ENCODE measurements around the gene LYZL2. TPM values are rescaled to one million over a fixed set of nuclear protein-coding genes. Genes with fewer than 3 reads are reported as not detected.
"Not testable (repeated sequence)": the region's sequence is repeated elsewhere in the genome, so short reads cannot be mapped to it uniquely, and the experiment has no call there.

The LYZL2 gene
- total RNA-seq, 2 donors from 2014 or later, result 3.3 TPM; not detected in 1

DNA sequence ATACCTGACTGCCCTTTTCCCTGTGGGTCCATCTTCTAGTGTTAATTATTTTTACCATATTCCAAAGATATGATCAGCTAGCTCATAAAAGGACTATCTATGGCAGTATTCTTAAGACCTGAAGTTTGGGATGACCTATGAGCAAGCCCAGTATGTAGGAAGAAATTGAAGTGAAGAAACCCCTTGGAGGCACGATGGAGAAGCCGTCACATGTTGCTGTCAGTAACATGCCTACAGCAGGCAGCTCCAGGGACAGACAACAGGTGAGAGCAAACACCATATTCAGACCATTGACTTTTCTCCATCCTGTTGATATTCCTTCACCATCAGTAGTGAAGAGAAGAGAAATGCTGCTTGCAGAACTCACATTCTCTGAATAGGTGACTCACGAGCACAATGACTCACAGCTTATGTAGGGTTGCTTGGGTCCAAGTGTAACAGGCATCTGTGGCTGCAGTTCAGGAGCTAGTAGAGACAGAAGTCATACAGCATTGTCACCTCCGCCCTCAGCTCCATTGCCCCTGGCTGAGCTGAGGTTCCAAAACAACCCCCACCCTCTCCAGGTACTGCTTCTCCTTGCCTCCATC lies 8.4 kb upstream of the LYZL2 start:
- 87% methylated on average over 4 of the region's 4 CpGs for WGBS
- no peaks in the 10 kb centered on the region for H3K4me1 ChIP-seq (replicated peaks)
- no peak for DNase-seq (ENCODE audit: low spot score)
- intact Hi-C loops (cut with DNase I), result no loop called here
- no peaks in the 10 kb centered on the region for H3K9me3 ChIP-seq
- H3K4me3 ChIP-seq, result no peak overlapping the region
- no peak overlapping the region for H3K27ac ChIP-seq
- no peaks in the 10 kb centered on the region for H3K27me3 ChIP-seq (replicated peaks; ENCODE audit: insufficient read depth)
- no peaks in the 10 kb centered on the region for H3K36me3 ChIP-seq
- TF ChIP-seq, protein P1, sequence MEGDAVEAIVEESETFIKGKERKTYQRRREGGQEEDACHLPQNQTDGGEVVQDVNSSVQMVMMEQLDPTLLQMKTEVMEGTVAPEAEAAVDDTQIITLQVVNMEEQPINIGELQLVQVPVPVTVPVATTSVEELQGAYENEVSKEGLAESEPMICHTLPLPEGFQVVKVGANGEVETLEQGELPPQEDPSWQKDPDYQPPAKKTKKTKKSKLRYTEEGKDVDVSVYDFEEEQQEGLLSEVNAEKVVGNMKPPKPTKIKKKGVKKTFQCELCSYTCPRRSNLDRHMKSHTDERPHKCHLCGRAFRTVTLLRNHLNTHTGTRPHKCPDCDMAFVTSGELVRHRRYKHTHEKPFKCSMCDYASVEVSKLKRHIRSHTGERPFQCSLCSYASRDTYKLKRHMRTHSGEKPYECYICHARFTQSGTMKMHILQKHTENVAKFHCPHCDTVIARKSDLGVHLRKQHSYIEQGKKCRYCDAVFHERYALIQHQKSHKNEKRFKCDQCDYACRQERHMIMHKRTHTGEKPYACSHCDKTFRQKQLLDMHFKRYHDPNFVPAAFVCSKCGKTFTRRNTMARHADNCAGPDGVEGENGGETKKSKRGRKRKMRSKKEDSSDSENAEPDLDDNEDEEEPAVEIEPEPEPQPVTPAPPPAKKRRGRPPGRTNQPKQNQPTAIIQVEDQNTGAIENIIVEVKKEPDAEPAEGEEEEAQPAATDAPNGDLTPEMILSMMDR (IDR thresholded peaks at IDR 0.05), result no peak
- TF ChIP-seq POLR2AphosphoS5 (IDR thresholded peaks at IDR 0.05) (no peak), POLR2A (IDR thresholded peaks at IDR 0.05) (no peak)

DNA sequence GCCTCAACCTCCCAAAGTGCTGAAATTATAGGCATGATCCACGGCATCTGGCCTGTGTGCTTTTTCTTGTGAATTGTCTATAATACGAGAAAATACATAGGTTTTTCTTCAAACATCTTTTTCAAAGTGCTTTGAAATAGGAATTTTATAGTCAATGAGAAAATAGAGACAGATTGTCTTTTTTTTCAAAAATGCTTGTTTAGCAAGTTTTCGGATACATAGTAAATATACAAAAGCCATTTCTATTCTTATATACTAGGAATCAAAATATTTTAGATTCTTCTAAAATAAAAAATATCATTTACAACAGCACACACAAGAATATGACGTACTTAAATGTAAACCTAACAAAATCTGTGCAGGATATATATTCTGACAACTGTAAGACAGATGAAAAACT lies 1.6 kb upstream of the LYZL2 start:
- Histone ChIP-seq H3K9me3 (no peaks in the 10 kb centered on the region), H3K36me3 (no peaks in the 10 kb centered on the region), H3K27me3 (replicated peaks; ENCODE audit: insufficient read depth) (no peaks in the 10 kb centered on the region), H3K27ac (no peak overlapping the region), H3K4me1 (replicated peaks) (no peaks in the 10 kb centered on the region), H3K4me3 (no peak overlapping the region)
- TF ChIP-seq, protein P1 (IDR thresholded peaks at IDR 0.05), result no peak
- no peak for TF ChIP-seq POLR2A (IDR thresholded peaks at IDR 0.05)
- TF ChIP-seq POLR2AphosphoS5 (IDR thresholded peaks at IDR 0.05), result no peak
- WGBS, result 74% methylated on average over 4 of the region's 4 CpGs
- intact Hi-C loops (cut with DNase I), result no loop called here
- no peak for DNase-seq (ENCODE audit: low spot score)

DNA sequence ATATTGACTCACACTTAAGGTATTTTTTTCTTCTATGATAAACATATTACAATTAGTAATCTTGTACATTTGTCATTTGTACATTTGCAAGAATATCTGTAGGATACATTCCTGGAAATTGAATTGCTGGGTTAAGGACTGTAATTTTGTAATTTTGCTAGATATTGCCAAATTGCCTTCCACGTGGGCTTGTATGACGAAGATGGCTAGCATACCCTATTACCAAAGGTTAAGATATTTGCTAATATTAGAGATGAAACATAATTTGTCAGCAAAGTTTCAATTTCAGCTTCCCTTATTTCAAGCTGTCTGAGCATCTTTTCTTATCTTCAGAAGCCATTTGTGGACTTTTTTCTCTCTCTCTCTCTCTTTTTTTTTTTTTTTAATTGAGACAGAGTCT lies 1.0 kb upstream of the LYZL2 start:
- H3K9me3 ChIP-seq, result no peaks in the 10 kb centered on the region
- H3K27me3 ChIP-seq (replicated peaks; ENCODE audit: insufficient read depth), result no peaks in the 10 kb centered on the region
- no peaks in the 10 kb centered on the region for H3K4me1 ChIP-seq (replicated peaks)
- intact Hi-C loops (cut with DNase I), result no loop called here
- H3K36me3 ChIP-seq, result no peaks in the 10 kb centered on the region
- no peak overlapping the region for H3K4me3 ChIP-seq
- 90% methylated on average over 2 of the region's 2 CpGs for WGBS
- H3K27ac ChIP-seq, result no peak overlapping the region
- TF ChIP-seq, protein P1 (IDR thresholded peaks at IDR 0.05), result no peak
- TF ChIP-seq POLR2A (IDR thresholded peaks at IDR 0.05) (no peak), POLR2AphosphoS5 (IDR thresholded peaks at IDR 0.05) (no peak)
- no peak for DNase-seq (ENCODE audit: low spot score)

DNA sequence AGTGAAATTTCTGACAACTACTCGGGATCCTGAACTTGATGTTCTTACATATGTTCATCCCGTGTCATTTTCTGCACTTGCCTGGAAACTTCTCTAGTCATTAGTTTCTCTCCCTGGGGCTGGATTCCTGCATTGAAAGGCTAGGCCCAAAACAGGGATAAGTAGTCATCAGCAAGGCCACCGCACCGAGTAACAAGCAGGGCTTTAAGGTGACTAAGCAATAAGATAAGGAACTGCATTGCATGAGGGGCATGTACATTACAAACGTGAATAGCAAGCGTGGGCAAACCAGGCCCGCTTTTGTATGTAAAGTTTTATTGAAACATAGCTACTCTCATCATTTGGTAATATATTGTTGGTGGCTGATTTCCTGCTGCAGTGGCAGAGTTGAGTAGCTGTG lies 977 bp downstream of the LYZL2 start:
- WGBS, result 91% methylated on average over 7 of the region's 7 CpGs
- intact Hi-C loops (cut with DNase I); H3K4me1 ChIP-seq (replicated peaks); H3K27ac ChIP-seq; H3K36me3 ChIP-seq; H3K4me3 ChIP-seq; H3K27me3 ChIP-seq (replicated peaks; ENCODE audit: insufficient read depth); DNase-seq (ENCODE audit: low spot score); H3K9me3 ChIP-seq: not testable (repeated sequence)

DNA sequence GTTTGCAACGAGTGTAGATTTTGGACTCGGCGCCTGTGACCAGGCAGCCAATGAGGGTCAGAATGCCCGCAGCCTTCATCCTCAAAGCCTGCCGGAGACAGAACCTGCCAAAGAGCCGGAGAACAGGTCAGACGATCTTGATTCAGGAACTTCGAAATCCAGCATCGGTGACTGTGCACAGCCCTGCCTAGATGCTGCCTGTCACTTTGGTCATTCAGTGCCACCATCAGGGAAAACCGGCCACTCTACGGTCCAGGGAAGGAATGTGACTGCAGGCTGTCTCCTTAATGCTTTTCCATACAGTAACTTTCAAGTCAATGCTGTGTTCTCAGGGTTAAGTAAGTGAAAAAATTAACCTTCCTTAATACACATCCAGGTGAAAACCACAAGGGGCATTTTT lies 2.7 kb downstream of the LYZL2 start:
- WGBS, result 77% methylated on average over 11 of the region's 11 CpGs
- H3K27me3 ChIP-seq (replicated peaks; ENCODE audit: insufficient read depth); H3K27ac ChIP-seq; H3K4me1 ChIP-seq (replicated peaks); H3K9me3 ChIP-seq; H3K4me3 ChIP-seq; H3K36me3 ChIP-seq; intact Hi-C loops (cut with DNase I); DNase-seq (ENCODE audit: low spot score): not testable (repeated sequence)

DNA sequence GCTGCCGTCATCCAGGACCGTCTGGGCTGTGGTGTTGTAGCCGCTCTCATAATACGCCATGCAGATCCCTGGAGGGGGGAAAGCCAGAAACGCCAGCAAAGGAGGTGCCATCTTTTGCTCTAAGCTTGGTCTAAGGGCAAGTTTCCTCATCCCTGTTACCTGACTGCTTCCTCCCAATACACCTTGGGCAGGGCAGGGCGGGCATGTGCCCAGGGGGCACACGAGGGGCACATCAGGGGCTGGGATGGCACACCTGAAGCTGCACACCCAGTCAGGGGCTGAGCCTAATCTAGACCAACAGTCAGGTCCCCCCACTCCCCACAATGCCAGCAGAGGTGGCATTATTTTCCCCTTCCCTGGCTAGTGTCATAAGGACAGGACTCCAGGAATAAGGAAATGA lies 3.4 kb downstream of the LYZL2 start:
- H3K4me1 ChIP-seq (replicated peaks); intact Hi-C loops (cut with DNase I); H3K36me3 ChIP-seq; H3K27me3 ChIP-seq (replicated peaks; ENCODE audit: insufficient read depth); H3K27ac ChIP-seq; H3K9me3 ChIP-seq; DNase-seq (ENCODE audit: low spot score); H3K4me3 ChIP-seq: not testable (repeated sequence)
- WGBS, result 90% methylated on average over 7 of the region's 7 CpGs

Data from prostate gland (tissue), 2 donors.